Adrenal gland (tissue), 5 donors: ENCODE measurements around the gene RADIL.

Source experiments
- CTCF ChIP-seq, 6 experiments: fragments of 450-650 bp in 4 of 6; fragments of 200-600 bp in 2 of 6; sonication (generic) in 1 of 6; IDR thresholded peaks; 1 replicate in 5 of 6; 2 replicates in 1 of 6; pipeline versions ENCODE4 v1.5.1 to v1.8.0; 2016 to 2021; ENCODE audit warnings: antibody characterized with exemption in 6 of 6, mild to moderate bottlenecking in 2 of 6, moderate library complexity in 1 of 6
- POLR2A ChIP-seq, 2 donors: fragments of 450-650 bp; IDR thresholded peaks; one replicate each; pipeline ENCODE4 v1.6.1; 2017; ENCODE audit warnings: antibody characterized with exemption in 2 of 2, mild to moderate bottlenecking in 2 of 2, moderate library complexity in 1 of 2
- donor health status: DM: no; HTN: no; CAD: no.

- TF ChIP-seq CTCF (IDR thresholded peaks at IDR 0.05) (no peak), POLR2A (IDR thresholded peaks at IDR 0.05) (no peak)
These were observed 648 bp upstream of the RADIL start for GRCh38 chr7:4884164-4884563.
